Activated T-helper 17 cell treated with anti-CD3 and anti-CD28 coated beads, Interleukin-2, amount 50 U/mL, for 72 hours (primary cell): Measurements from ENCODE around the gene ARMH2. TPM values are rescaled to one million over a fixed set of nuclear protein-coding genes. Genes with fewer than 3 reads are reported as not detected.

Experiments used
- total RNA-seq, 2 donors: library from RNA; stranded (reverse); gene quantifications; one replicate each; pipeline ENCODE4 v1.2.3, GENCODE V29; 2022

Gene ARMH2
- total RNA-seq, 2 donors from 2014 or later, result 0.43 to 0.45 TPM

Other genes with a start within 250 kb of the ARMH2 start
- under 1 TPM; 0.66 to 0.76 TPM for gene KIAA0319, start 152.7 kb downstream of the ARMH2 start, total RNA-seq
- gene TDP2, start 132.0 kb downstream of the ARMH2 start, total RNA-seq, result 10 to 100 TPM; 51.6 to 55.3 TPM
- 10 to 100 TPM; 19.2 to 23.5 TPM for gene ACOT13, start 131.8 kb downstream of the ARMH2 start, total RNA-seq
- gene C6orf62, start 79.8 kb downstream of the ARMH2 start, total RNA-seq, result 100 to 1,000 TPM; 106 to 185 TPM
- 10 to 100 TPM; 61.3 to 80.4 TPM for gene GMNN, start 24.0 kb downstream of the ARMH2 start, total RNA-seq
- 100 to 1,000 TPM in 1 of 2 donors, 10 to 100 TPM in 1; 47.5 to 113 TPM for gene RIPOR2, start 137.0 kb upstream of the ARMH2 start, total RNA-seq